Medulla oblongata (tissue), 1 donor: ENCODE results near the gene ARSK.

ENCODE experiments used
- DNase-seq: peaks from one replicate; pipeline ENCODE4 v3.0.0-alpha.2; 2015; ENCODE audit errors: extremely low spot score

The ARSK gene

DNA sequence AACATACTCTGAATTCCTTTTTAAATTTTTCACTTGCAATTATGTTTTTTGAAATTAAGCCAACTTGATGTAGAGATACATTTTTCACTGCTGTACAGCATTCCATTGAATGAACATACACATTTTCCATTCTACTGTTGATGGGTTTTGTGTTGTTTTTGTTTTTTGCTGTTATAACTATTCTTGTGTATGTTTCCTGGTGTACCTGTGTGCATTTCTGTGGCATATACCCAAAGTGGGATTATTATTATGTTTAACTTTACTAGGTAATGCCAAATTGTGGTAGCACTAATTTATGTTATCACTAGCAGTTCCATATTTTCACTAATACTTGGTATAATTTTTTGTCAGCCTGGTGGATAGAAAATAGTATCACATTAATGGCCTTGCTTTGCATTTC lies 94.4 kb downstream of the ARSK start:
- no peak for DNase-seq

DNA sequence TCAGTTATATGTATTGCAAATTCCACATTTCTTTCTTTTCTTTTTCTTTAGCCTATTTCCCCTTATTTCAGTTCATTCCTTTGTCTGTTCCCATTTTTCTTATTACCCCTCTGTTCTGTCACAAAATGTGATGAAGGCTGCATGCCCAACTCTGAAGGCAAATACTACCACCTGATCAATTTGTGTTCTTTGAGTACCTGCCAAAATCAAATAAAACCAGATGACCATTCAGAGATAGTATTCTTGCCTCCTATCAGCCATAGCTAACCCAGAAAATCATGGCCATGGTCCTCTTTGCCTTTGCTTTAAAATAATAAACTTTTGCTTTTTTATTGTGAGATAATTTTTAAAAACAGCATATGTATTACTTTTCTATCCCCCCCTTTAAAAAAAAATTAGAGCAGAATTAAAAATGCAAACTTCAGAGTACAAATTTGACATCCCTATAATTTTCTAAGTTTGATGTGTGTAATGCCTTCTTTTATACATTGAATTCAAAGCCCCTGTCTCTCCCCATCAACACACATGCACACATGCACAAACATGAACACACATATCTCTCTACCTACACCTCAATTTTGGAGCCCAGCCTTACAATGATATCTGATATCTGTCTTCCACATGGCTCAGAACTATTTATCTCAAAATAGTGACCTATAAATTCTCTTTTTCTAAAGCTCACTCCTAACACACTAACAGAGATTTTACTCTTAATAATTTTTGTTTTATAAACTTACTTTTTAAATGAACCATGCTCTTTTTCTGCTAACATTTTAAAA lies 95.1 kb downstream of the ARSK start:
- no peak for DNase-seq

DNA sequence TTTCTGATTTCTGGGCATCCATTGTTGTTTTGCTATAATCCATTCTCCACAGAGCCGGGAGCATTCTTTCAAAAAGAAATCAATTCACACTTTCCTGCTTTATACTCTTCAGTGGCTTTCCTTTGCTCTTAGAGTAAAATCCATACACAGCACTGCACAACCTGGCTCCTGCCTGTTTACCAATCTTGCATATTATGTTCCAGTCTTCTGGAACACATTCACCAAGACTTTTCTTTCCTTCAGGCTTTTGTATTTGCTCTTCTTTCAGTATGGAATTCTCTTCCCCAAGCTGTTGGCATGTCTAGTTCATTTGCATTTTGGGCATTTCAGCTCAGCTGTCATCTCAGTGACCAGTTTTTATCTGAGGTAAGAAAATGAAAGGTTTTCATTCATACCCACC lies 97.9 kb downstream of the ARSK start:
- DNase-seq: no peak

DNA sequence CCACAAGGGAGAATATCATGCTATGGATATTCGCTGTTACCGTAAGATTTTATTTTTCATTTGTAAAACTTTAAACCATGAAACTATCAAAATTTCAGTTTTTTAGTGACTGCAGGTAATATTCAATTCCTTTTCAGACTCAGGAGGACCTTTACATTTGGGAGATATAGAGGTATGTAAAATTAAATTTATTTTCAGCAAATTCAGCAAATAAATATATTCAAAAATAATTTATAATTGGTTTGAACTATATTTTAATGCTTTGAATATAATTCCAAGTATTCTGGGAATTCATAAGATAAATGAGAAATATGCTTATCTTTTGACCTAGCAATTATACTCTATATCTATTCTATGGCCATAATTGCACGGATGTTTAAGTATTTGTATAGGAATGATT lies 99.3 kb downstream of the ARSK start:
- DNase-seq: no peak
